ENCODE data around the gene NBEA. TPM values are rescaled to one million over a fixed set of nuclear protein-coding genes. Genes with fewer than 3 reads are reported as not detected.

Gene NBEA
- total RNA-seq, 1 experiment from 2014 or later, result 0.54 TPM

- Mint-ChIP-seq H3K4me1 (ENCODE audit: low read depth, unreplicated experiment) (no peaks in the 10 kb centered on the region), H3K4me3 (ENCODE audit: unreplicated experiment) (no peak overlapping the region), H3K27ac (ENCODE audit: unreplicated experiment) (no peak overlapping the region), H3K9me3 (ENCODE audit: unreplicated experiment) (no peaks in the 10 kb centered on the region), H3K36me3 (ENCODE audit: insufficient read depth, unreplicated experiment) (no peaks in the 10 kb centered on the region), H3K27me3 (ENCODE audit: insufficient read depth, unreplicated experiment) (peaks cover 6% of the 10 kb centered on the region)
- H3K4me1 ChIP-seq, result no peaks in the 10 kb centered on the region
- H3K36me3 ChIP-seq (ENCODE audit: control insufficient read depth, insufficient read depth, low read length), result no peaks in the 10 kb centered on the region
- CTCF ChIA-PET, result no interaction called here
- no TSS peak for BruUV-seq (replicated peaks)
- H3K27me3 ChIP-seq (replicated peaks; ENCODE audit: control insufficient read depth, insufficient read depth, low read length), result no peaks in the 10 kb centered on the region
- DNase-seq, result no peak
- no peak overlapping the region for H3K4me3 ChIP-seq (ENCODE audit: low read depth, low read length)
- intact Hi-C loops (cut with micrococcal nuclease; ENCODE audit: unreplicated experiment), result no loop called here
- TF ChIP-seq CTCF (IDR thresholded peaks at IDR 0.05; ENCODE audit: insufficient read depth in 1 of 2, low read depth in 1 of 2, low read length in 1 of 2, severe bottlenecking in 1 of 2, unreplicated experiment in 1 of 2), result no peak
- POLR2A ChIA-PET, result no interaction called here
- H3K9me3 ChIP-seq, result no peaks in the 10 kb centered on the region
Measured at GRCh38 chr13:35617420-35617819, 675.4 kb downstream of the NBEA start.

- H3K27me3 Mint-ChIP-seq (ENCODE audit: insufficient read depth, unreplicated experiment), result peaks cover 6% of the 10 kb centered on the region
- Histone ChIP-seq H3K27me3 (replicated peaks; ENCODE audit: control insufficient read depth, insufficient read depth, low read length) (no peaks in the 10 kb centered on the region), H3K9me3 (no peaks in the 10 kb centered on the region), H3K4me3 (ENCODE audit: low read depth, low read length) (no peak overlapping the region), H3K4me1 (no peaks in the 10 kb centered on the region), H3K36me3 (ENCODE audit: control insufficient read depth, insufficient read depth, low read length) (no peaks in the 10 kb centered on the region)
- no peaks in the 10 kb centered on the region for H3K9me3 Mint-ChIP-seq (ENCODE audit: unreplicated experiment)
- no peaks in the 10 kb centered on the region for H3K36me3 Mint-ChIP-seq (ENCODE audit: insufficient read depth, unreplicated experiment)
- no peak overlapping the region for H3K4me3 Mint-ChIP-seq (ENCODE audit: unreplicated experiment)
- DNase-seq, result no peak
- H3K4me1 Mint-ChIP-seq (ENCODE audit: low read depth, unreplicated experiment), result no peaks in the 10 kb centered on the region
- ChIA-PET CTCF (no interaction called here), POLR2A (no interaction called here)
- intact Hi-C loops (cut with micrococcal nuclease; ENCODE audit: unreplicated experiment), result no loop called here
- BruUV-seq (replicated peaks), result no TSS peak
- TF ChIP-seq CTCF (IDR thresholded peaks at IDR 0.05; ENCODE audit: insufficient read depth in 1 of 2, low read depth in 1 of 2, low read length in 1 of 2, severe bottlenecking in 1 of 2, unreplicated experiment in 1 of 2), result no peak
- no peak overlapping the region for H3K27ac Mint-ChIP-seq (ENCODE audit: unreplicated experiment)
Measured at GRCh38 chr13:35618565-35619083, 676.6 kb downstream of the NBEA start.

GRCh38 chr13:35621989-35622388 is 679.9 kb downstream of the NBEA start:
- Histone ChIP-seq H3K27me3 (replicated peaks; ENCODE audit: control insufficient read depth, insufficient read depth, low read length) (no peaks in the 10 kb centered on the region), H3K36me3 (ENCODE audit: control insufficient read depth, insufficient read depth, low read length) (no peaks in the 10 kb centered on the region), H3K4me3 (ENCODE audit: low read depth, low read length) (no peak overlapping the region), H3K9me3 (no peaks in the 10 kb centered on the region), H3K4me1 (no peaks in the 10 kb centered on the region)
- intact Hi-C loops (cut with micrococcal nuclease; ENCODE audit: unreplicated experiment), result no loop called here
- Mint-ChIP-seq H3K9me3 (ENCODE audit: unreplicated experiment) (no peaks in the 10 kb centered on the region), H3K4me3 (ENCODE audit: unreplicated experiment) (no peak overlapping the region), H3K36me3 (ENCODE audit: insufficient read depth, unreplicated experiment) (no peaks in the 10 kb centered on the region), H3K27me3 (ENCODE audit: insufficient read depth, unreplicated experiment) (peaks cover 6% of the 10 kb centered on the region), H3K4me1 (ENCODE audit: low read depth, unreplicated experiment) (no peaks in the 10 kb centered on the region), H3K27ac (ENCODE audit: unreplicated experiment) (no peak overlapping the region)
- BruUV-seq (replicated peaks), result no TSS peak
- TF ChIP-seq CTCF (IDR thresholded peaks at IDR 0.05; ENCODE audit: insufficient read depth in 1 of 2, low read depth in 1 of 2, low read length in 1 of 2, severe bottlenecking in 1 of 2, unreplicated experiment in 1 of 2), result no peak
- ChIA-PET CTCF (no interaction called here), POLR2A (no interaction called here)
- DNase-seq, result no peak
